IMR-90 (cell line): ENCODE measurements around the gene ANKS4B. TPM values are rescaled to one million over a fixed set of nuclear protein-coding genes. Genes with fewer than 3 reads are reported as not detected.

Experiments used
- ATAC-seq: fragments of 200-7000 bp; cut with Tn5 transposase; 2 replicates; pipeline ENCODE4 v1.9.1; 2020; ENCODE audit warnings: low read depth, mild to moderate bottlenecking, moderate library complexity
- BruUV-seq: library from RNA; stranded (reverse); fragments of 400-500 nt; replicated peaks from 2 replicates; lab custom pipeline; 2021; lab: Mats Ljungman, UMichigan
- CTCF ChIA-PET: fragments of 300-600 bp; formaldehyde crosslinking; extraction: SDS; loops from one replicate; lab custom pipeline; 2021; ENCODE audit warnings: antibody characterized with exemption; lab: Yijun Ruan, JAX
- POLR2A ChIA-PET: fragments of 300-600 bp; sonication (Branson Sonifier 250); formaldehyde crosslinking; loops from one replicate; lab custom pipeline; 2022; ENCODE audit warnings: antibody characterized with exemption; ENCODE audit not compliant: unreplicated experiment; lab: Charles Lee
- DNase-seq: peaks from one replicate; pipeline ENCODE4 v3.0.0; 2013
- H2AFZ ChIP-seq: replicated peaks from 2 replicates; pipeline ENCODE3; 2013; ENCODE audit warnings: low read length, mild to moderate bottlenecking; ENCODE audit not compliant: poor library complexity
- H2AK5ac ChIP-seq: 2 replicates; pipeline ENCODE4 v1.6.1; 2013; ENCODE audit warnings: low read depth, low read length, inconsistent platforms
- H2AK9ac ChIP-seq: replicated peaks from 2 replicates; pipeline ENCODE3; 2013; ENCODE audit warnings: mild to moderate bottlenecking, low read depth, low read length, moderate library complexity; ENCODE audit not compliant: poor library complexity
- H2BK120ac ChIP-seq: 2 replicates; pipeline ENCODE4 v1.6.1; 2013; ENCODE audit warnings: low read depth, low read length, inconsistent platforms
- H2BK15ac ChIP-seq: 3 replicates; pipeline ENCODE4 v1.6.1; 2013; ENCODE audit warnings: low read depth, low read length, inconsistent platforms
- H2BK20ac ChIP-seq: 2 replicates; pipeline ENCODE4 v1.6.1; 2013; ENCODE audit warnings: low read depth, mild to moderate bottlenecking, inconsistent platforms, low read length, moderate library complexity
- H2BK5ac ChIP-seq: 2 replicates; pipeline ENCODE4 v1.6.1; 2013; ENCODE audit warnings: mild to moderate bottlenecking, low read depth, low read length, inconsistent platforms; ENCODE audit not compliant: poor library complexity, severe bottlenecking
- H3K14ac ChIP-seq: replicated peaks from 2 replicates; pipeline ENCODE4 v1.6.1; 2013; ENCODE audit warnings: low read depth, low read length, inconsistent platforms
- H3K18ac ChIP-seq: 2 replicates; pipeline ENCODE4 v1.6.1; 2013; ENCODE audit warnings: low read depth, low read length, control low read depth
- H3K23ac ChIP-seq: 2 replicates; pipeline ENCODE4 v1.6.1; 2013; ENCODE audit warnings: low read depth, low read length, inconsistent platforms
- H3K27ac ChIP-seq: 2 replicates; pipeline ENCODE4 v1.5.1; 2013; ENCODE audit warnings: mild to moderate bottlenecking, control low read depth, low read length; ENCODE audit not compliant: insufficient read depth
- H3K27me3 ChIP-seq: 2 replicates; pipeline ENCODE4 v1.6.1; 2013; ENCODE audit warnings: low read length; ENCODE audit not compliant: control insufficient read depth, insufficient read depth
- H3K36me3 ChIP-seq: 2 replicates; pipeline ENCODE4 v1.6.1; 2013; ENCODE audit warnings: low read length, mixed read lengths; ENCODE audit not compliant: control insufficient read depth, insufficient read depth
- H3K4ac ChIP-seq: 2 replicates; pipeline ENCODE4 v1.6.1; 2013; ENCODE audit warnings: low read depth, low read length, inconsistent platforms
- H3K4me1 ChIP-seq: 2 replicates; pipeline ENCODE4 v1.6.1; 2013; ENCODE audit warnings: low read length, mixed read lengths; ENCODE audit not compliant: control insufficient read depth, insufficient read depth
- H3K4me2 ChIP-seq: 2 replicates; pipeline ENCODE4 v1.6.1; 2013; ENCODE audit warnings: low read depth, mild to moderate bottlenecking, control low read depth, low read length, moderate library complexity
- H3K4me3 ChIP-seq: 2 replicates; pipeline ENCODE4 v1.5.1; 2013; ENCODE audit warnings: low read depth, mild to moderate bottlenecking, control low read depth, low read length, moderate library complexity; ENCODE audit not compliant: insufficient read depth
- H3K56ac ChIP-seq: 2 replicates; pipeline ENCODE4 v1.6.1; 2013; ENCODE audit warnings: low read length, inconsistent platforms; ENCODE audit not compliant: insufficient read depth; ENCODE audit errors: extremely low read depth
- H3K79me1 ChIP-seq, 2 experiments: 2 replicates each; pipeline ENCODE4 v1.6.1; 2013; ENCODE audit warnings: low read length in 2 of 2, inconsistent platforms in 1 of 2, low read depth in 1 of 2
- H3K9ac ChIP-seq: 2 replicates; pipeline ENCODE4 v1.6.1; 2013; ENCODE audit warnings: low read depth, low read length, control low read depth
- H3K9me1 ChIP-seq: 2 replicates; pipeline ENCODE4 v1.6.1; 2013; ENCODE audit warnings: low read length, inconsistent platforms; ENCODE audit not compliant: insufficient read depth
- H3K9me3 ChIP-seq: 2 replicates; pipeline ENCODE4 v1.6.1; 2013; ENCODE audit warnings: low read length; ENCODE audit not compliant: control insufficient read depth, insufficient read depth
- H4K20me1 ChIP-seq: 2 replicates; pipeline ENCODE4 v1.6.1; 2013; ENCODE audit warnings: low read length, inconsistent platforms; ENCODE audit not compliant: insufficient read depth
- H4K5ac ChIP-seq: 2 replicates; pipeline ENCODE4 v1.6.1; 2013; ENCODE audit warnings: mild to moderate bottlenecking, low read depth, low read length, control low read depth
- H4K8ac ChIP-seq, 2 experiments: 2 replicates each; pipeline ENCODE4 v1.6.1; 2013; ENCODE audit warnings: low read depth in 2 of 2, low read length in 2 of 2, control low read depth in 1 of 2, inconsistent platforms in 1 of 2
- H4K91ac ChIP-seq: 2 replicates; pipeline ENCODE4 v1.6.1; 2013; ENCODE audit warnings: low read depth, low read length, inconsistent platforms; ENCODE audit not compliant: insufficient read depth
- BHLHE40 ChIP-seq: fragments of 150-350 bp; IDR thresholded peaks from 2 replicates; pipeline ENCODE4 v1.6.1; 2016; ENCODE audit warnings: mild to moderate bottlenecking, low read depth, low read length
- CTCF ChIP-seq: conservative IDR thresholded peaks from 2 replicates; pipeline ENCODE4 v1.5.1; 2012; ENCODE audit warnings: mild to moderate bottlenecking, low read depth, low read length, improper control_type of control experiment
- MXI1 ChIP-seq: IDR thresholded peaks from 2 replicates; pipeline ENCODE4 v1.6.1; 2012; ENCODE audit warnings: low read depth, mild to moderate bottlenecking, low read length, moderate library complexity, borderline replicate concordance
- RCOR1 ChIP-seq: IDR thresholded peaks from 2 replicates; pipeline ENCODE4 v1.6.1; 2012; ENCODE audit warnings: mild to moderate bottlenecking, low read length, improper control_type of control experiment; ENCODE audit not compliant: insufficient replicate concordance
- WGBS, 2 experiments: methylation state at CpG; one replicate each; pipeline versions ENCODE4 v1.1.5 to v1.1.7; 2013; ENCODE audit warnings: missing lambda C conversion rate in 2 of 2; ENCODE audit not compliant: insufficient read length in 1 of 2; ENCODE audit errors: extremely low coverage in 2 of 2; 5-methylcytosine and 5-hydroxymethylcytosine counted together
- dilution Hi-C: fragments of 300-500 bp; cut with HindIII; formaldehyde crosslinking; loops from one replicate; pipeline ENCODE4 v1.14.3; 2018; ENCODE audit warnings: low sequenced_read_pairs; ENCODE audit not compliant: unreplicated experiment
- in situ Hi-C: fragments of 300-500 bp; cut with MboI; formaldehyde crosslinking; loops from 3 replicates; pipeline ENCODE4 v1.14.3; 2019; ENCODE audit warnings: low sequenced_read_pairs, inconsistent platforms, mixed read lengths
- intact Hi-C: fragments of 100-400 bp; cut with micrococcal nuclease; formaldehyde crosslinking; loops from 2 replicates; pipeline ENCODE4 v1.10.0; 2022
- polyA plus RNA-seq, 3 experiments: library from polyadenylated mRNA; depleted of rRNA; stranded (reverse); fragments of >200 nt; gene quantifications; 2 replicates each; pipeline ENCODE4 v1.2.3, GENCODE V29; 2012; ENCODE audit warnings: low replicate concordance in 1 of 3
- total RNA-seq: library from RNA; depleted of rRNA; stranded (reverse); fragments of >200 nt; gene quantifications from 2 replicates; pipeline ENCODE4 v1.2.3, GENCODE V29; 2012

Gene ANKS4B
- total and polyA plus RNA-seq, 2 of the 4 experiments (the other 2 are of a cell fraction): not detected

DNA sequence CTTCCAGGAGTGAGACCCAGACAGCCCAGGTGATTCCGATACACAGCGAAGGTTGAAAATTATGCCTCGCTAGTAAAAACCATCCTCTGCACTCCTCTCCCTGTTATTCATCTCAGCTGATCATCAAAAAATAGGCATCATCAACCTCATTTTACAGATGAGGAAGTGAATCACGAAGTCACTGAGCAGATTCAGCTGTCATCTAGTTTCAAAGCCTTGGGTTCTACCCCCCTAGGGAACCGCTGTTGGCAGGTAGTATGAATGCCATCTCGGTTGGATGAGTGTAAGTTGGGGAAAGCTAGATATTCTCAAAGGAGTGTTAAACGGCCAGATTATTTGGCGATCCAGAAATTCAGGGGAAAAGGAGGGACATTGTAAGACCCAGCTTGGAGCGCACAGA, 42.6 kb downstream of the ANKS4B start:
- H2BK120ac ChIP-seq: no peak overlapping the region
- in situ Hi-C loops: no loop called here
- CTCF ChIA-PET: no interaction called here

More for the DNA sequence above, 42.6 kb downstream of the ANKS4B start:
- no TSS peak for BruUV-seq
- H3K9ac ChIP-seq: no peak overlapping the region
- H3K27me3 ChIP-seq: peaks cover 62% of the 10 kb centered on the region
- no peak overlapping the region for H3K23ac ChIP-seq
- no peak overlapping the region for H2BK5ac ChIP-seq
- no peak overlapping the region for H3K18ac ChIP-seq
- H3K56ac ChIP-seq: no peak overlapping the region
- H3K14ac ChIP-seq: no peak overlapping the region
- H3K4me2 ChIP-seq: no peak overlapping the region
- no peak overlapping the region for H2AK5ac ChIP-seq
- 100% methylated on average over 1 of the region's 9 CpGs; no CpG with 5 or more reads in 1 of the 2 experiments for WGBS, 2 experiments
- H3K4me3 ChIP-seq: no peak overlapping the region
- H4K20me1 ChIP-seq: 0 out of 2 replicates have a peak, but pooled peaks cover 3% of the 10 kb centered on the region
- no peaks in the 10 kb centered on the region for H3K4me1 ChIP-seq
- dilution Hi-C loops (no loop called here), intact Hi-C loops (no loop called here)
- no peaks in the 10 kb centered on the region for H3K79me1 ChIP-seq
- ATAC-seq (no peak), DNase-seq (no peak)
- no peak overlapping the region for H3K27ac ChIP-seq
- no peaks in the 10 kb centered on the region for H3K36me3 ChIP-seq
- H3K9me3 ChIP-seq: peaks cover 3% of the 10 kb centered on the region; the same call in 1 of the 2 replicates
- H3K9me1 ChIP-seq: no peaks in the 10 kb centered on the region
- no peak for TF ChIP-seq RCOR1
- TF ChIP-seq BHLHE40: no peak
- TF ChIP-seq CTCF: no peak
- no peak for TF ChIP-seq MXI1
- POLR2A ChIA-PET: no interaction called here
- no peak overlapping the region for H2BK20ac ChIP-seq
- H3K4ac ChIP-seq: no peak overlapping the region
- no peak overlapping the region for H2AFZ ChIP-seq
- H2AK9ac ChIP-seq: no peak overlapping the region
- no peak overlapping the region for H4K91ac ChIP-seq
- no peak overlapping the region for H2BK15ac ChIP-seq
- no peak overlapping the region for H4K8ac ChIP-seq
- H4K5ac ChIP-seq: no peak overlapping the region
